CD14-positive monocyte (primary cell): Measurements from ENCODE around the gene FTL. TPM values are rescaled to one million over a fixed set of nuclear protein-coding genes. Genes with fewer than 3 reads are reported as not detected.

ENCODE experiments used
- DNase-seq, 3 donors: peaks; one replicate each; pipeline ENCODE4 v3.0.0-alpha.2; 2011 to 2022
- H2AFZ ChIP-seq: 2 replicates; pipeline ENCODE4 v1.6.0; 2012; ENCODE audit warnings: mild to moderate bottlenecking, low read depth, low read length, inconsistent platforms; ENCODE audit not compliant: insufficient read depth, poor library complexity, severe bottlenecking
- H3K27ac ChIP-seq, 2 donors: 1 replicate in 1 of 2; 2 replicates in 1 of 2; pipeline ENCODE4 v1.5.1; 2012 to 2013; ENCODE audit warnings: low read length in 2 of 2, control low read depth in 1 of 2, inconsistent platforms in 1 of 2, low read depth in 1 of 2, mild to moderate bottlenecking in 1 of 2
- H3K27me3 ChIP-seq, 2 donors: one replicate each; pipeline versions ENCODE4 v1.6.0 to v1.6.1; 2011 to 2013; ENCODE audit warnings: low read length in 2 of 2; ENCODE audit not compliant: control insufficient read depth in 2 of 2, insufficient read depth in 2 of 2
- H3K36me3 ChIP-seq, 2 donors: replicated peaks in 1 of 2; 1 replicate in 1 of 2; 2 replicates in 1 of 2; pipeline versions ENCODE4 v1.5.1 to v1.6.1; 2012 to 2013; ENCODE audit warnings: low read length in 2 of 2, control low read depth in 1 of 2, inconsistent platforms in 1 of 2, mild to moderate bottlenecking in 1 of 2; ENCODE audit not compliant: insufficient read depth in 2 of 2, control insufficient read depth in 1 of 2
- H3K4me1 ChIP-seq, 2 donors: 1 replicate in 1 of 2; 2 replicates in 1 of 2; pipeline versions ENCODE4 v1.5.1 to v1.6.1; 2012 to 2013; ENCODE audit warnings: low read length in 2 of 2, control low read depth in 1 of 2, inconsistent platforms in 1 of 2, mild to moderate bottlenecking in 1 of 2, moderate library complexity in 1 of 2; ENCODE audit not compliant: insufficient read depth in 2 of 2, control insufficient read depth in 1 of 2
- H3K4me2 ChIP-seq: replicated peaks from 2 replicates; pipeline ENCODE3; 2012; ENCODE audit warnings: low read length, moderate library complexity, mild to moderate bottlenecking; ENCODE audit not compliant: poor library complexity, severe bottlenecking; ENCODE audit errors: extremely low read depth
- H3K4me3 ChIP-seq, 3 experiments: fragments of 200-600 bp in 1 of 3; sonication (generic) in 1 of 3; replicated peaks in 1 of 3; 1 replicate in 2 of 3; 2 replicates in 1 of 3; pipeline ENCODE4 v1.5.1; 2011 to 2013; ENCODE audit warnings: low read length in 3 of 3, mild to moderate bottlenecking in 3 of 3, control low read depth in 2 of 3, low read depth in 2 of 3, inconsistent platforms in 1 of 3, moderate library complexity in 1 of 3
- H3K79me2 ChIP-seq: 2 replicates; pipeline ENCODE4 v1.6.0; 2012; ENCODE audit warnings: mild to moderate bottlenecking, control low read depth, inconsistent platforms, low read length, moderate library complexity; ENCODE audit not compliant: insufficient read depth
- H3K9ac ChIP-seq: 2 replicates; pipeline ENCODE4 v1.6.0; 2017; ENCODE audit warnings: low read length, mild to moderate bottlenecking; ENCODE audit not compliant: insufficient read depth, poor library complexity, severe bottlenecking
- H3K9me3 ChIP-seq, 2 donors: replicated peaks in 1 of 2; 1 replicate in 1 of 2; 2 replicates in 1 of 2; pipeline versions ENCODE4 v1.5.1 to v1.6.1; 2012 to 2013; ENCODE audit warnings: low read length in 2 of 2, control low read depth in 1 of 2; ENCODE audit not compliant: control insufficient read depth in 1 of 2, insufficient read depth in 1 of 2
- H4K20me1 ChIP-seq: 2 replicates; pipeline ENCODE4 v1.6.0; 2012; ENCODE audit warnings: mild to moderate bottlenecking, low read length, control low read depth, moderate library complexity; ENCODE audit not compliant: insufficient read depth
- H3K27ac Mint-ChIP-seq, 7 donors: one replicate each; pipeline ENCODE4 v1.8.0; 2020; ENCODE audit warnings: mild to moderate bottlenecking in 7 of 7, mixed read lengths in 7 of 7, moderate library complexity in 6 of 7, inconsistent platforms in 2 of 7
- H3K27me3 Mint-ChIP-seq, 3 donors: one replicate each; pipeline ENCODE4 v1.8.0; 2021 to 2022; ENCODE audit warnings: low read depth in 3 of 3, mild to moderate bottlenecking in 3 of 3, mixed read lengths in 3 of 3, moderate library complexity in 3 of 3, inconsistent platforms in 1 of 3
- H3K36me3 Mint-ChIP-seq, 2 donors: one replicate each; pipeline ENCODE4 v1.8.0; 2020; ENCODE audit warnings: mixed read lengths in 2 of 2, inconsistent platforms in 1 of 2, mild to moderate bottlenecking in 1 of 2
- H3K4me1 Mint-ChIP-seq: one replicate; pipeline ENCODE4 v1.8.0; 2020; ENCODE audit warnings: mild to moderate bottlenecking, mixed read lengths
- H3K4me3 Mint-ChIP-seq, 2 donors: one replicate each; pipeline ENCODE4 v1.8.0; 2020; ENCODE audit warnings: mild to moderate bottlenecking in 2 of 2, mixed read lengths in 2 of 2, moderate library complexity in 1 of 2
- H3K9me3 Mint-ChIP-seq, 7 donors: one replicate each; pipeline ENCODE4 v1.8.0; 2020 to 2022; ENCODE audit warnings: mixed read lengths in 7 of 7, mild to moderate bottlenecking in 6 of 7, moderate library complexity in 6 of 7, inconsistent platforms in 2 of 7
- WGBS: methylation state at CpG from one replicate; pipeline ENCODE4 v1.1.5; 2013; ENCODE audit warnings: missing lambda C conversion rate; ENCODE audit not compliant: insufficient coverage; 5-methylcytosine and 5-hydroxymethylcytosine counted together
- intact Hi-C, 2 donors: fragments of 100-400 bp; cut with micrococcal nuclease; formaldehyde crosslinking; loops; one replicate each; pipeline versions ENCODE4 v1.15.0 to v1.15.1; 2023
- polyA plus RNA-seq, 3 donors: library from polyadenylated mRNA; depleted of rRNA in 1 of 3; unstranded in 2 of 3; stranded (reverse) in 1 of 3; fragments of 300-500 nt in 2 of 3; fragments of >200 nt in 1 of 3; fragmentation: Illumina TruSeq in 2 of 3; gene quantifications; 1 replicate in 2 of 3; 2 replicates in 1 of 3; pipeline ENCODE4 v1.2.3, GENCODE V29; 2012 to 2021
- TF ChIP-seq, protein P1 (sequence below): fragments of 200-600 bp; IDR thresholded peaks from one replicate; pipeline ENCODE4 v1.8.0; 2022; ENCODE audit warnings: antibody characterized with exemption, mild to moderate bottlenecking

FTL gene
- polyA plus RNA-seq, 3 donors: 4,468 to 26,681 (median 23,650) TPM

DNA sequence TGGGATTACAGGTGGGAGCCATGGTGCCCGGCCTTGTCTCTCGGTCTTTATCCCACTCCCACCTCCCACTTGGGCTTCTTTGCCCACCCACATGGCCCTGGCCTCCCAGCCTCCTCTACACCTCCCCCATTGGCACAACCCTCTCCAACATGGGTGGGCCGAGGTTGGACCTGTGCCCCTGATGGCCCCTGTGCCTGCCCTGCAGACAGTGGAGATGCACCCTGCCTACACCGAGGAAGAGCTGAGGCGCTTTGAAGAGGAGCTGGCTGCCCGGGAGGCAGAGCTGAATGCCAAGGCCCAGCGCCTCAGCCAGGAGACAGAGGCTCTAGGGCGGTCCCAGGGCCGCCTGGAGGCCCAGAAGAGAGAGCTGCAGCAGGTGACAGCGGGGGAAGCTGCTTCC is 44.2 kb upstream of the FTL start:
- TF ChIP-seq, protein P1, sequence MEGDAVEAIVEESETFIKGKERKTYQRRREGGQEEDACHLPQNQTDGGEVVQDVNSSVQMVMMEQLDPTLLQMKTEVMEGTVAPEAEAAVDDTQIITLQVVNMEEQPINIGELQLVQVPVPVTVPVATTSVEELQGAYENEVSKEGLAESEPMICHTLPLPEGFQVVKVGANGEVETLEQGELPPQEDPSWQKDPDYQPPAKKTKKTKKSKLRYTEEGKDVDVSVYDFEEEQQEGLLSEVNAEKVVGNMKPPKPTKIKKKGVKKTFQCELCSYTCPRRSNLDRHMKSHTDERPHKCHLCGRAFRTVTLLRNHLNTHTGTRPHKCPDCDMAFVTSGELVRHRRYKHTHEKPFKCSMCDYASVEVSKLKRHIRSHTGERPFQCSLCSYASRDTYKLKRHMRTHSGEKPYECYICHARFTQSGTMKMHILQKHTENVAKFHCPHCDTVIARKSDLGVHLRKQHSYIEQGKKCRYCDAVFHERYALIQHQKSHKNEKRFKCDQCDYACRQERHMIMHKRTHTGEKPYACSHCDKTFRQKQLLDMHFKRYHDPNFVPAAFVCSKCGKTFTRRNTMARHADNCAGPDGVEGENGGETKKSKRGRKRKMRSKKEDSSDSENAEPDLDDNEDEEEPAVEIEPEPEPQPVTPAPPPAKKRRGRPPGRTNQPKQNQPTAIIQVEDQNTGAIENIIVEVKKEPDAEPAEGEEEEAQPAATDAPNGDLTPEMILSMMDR: no peak
- no peak for DNase-seq
- no peak overlapping the region for H3K4me3 ChIP-seq
- H3K36me3 Mint-ChIP-seq: peaks cover 39 to 66% of the 10 kb centered on the region in 2 donors
- no peak overlapping the region for H3K27ac Mint-ChIP-seq
- no peaks in the 10 kb centered on the region for H4K20me1 ChIP-seq
- no peaks in the 10 kb centered on the region for H3K9me3 ChIP-seq
- H3K4me1 ChIP-seq: no peaks in the 10 kb centered on the region
- intact Hi-C loops: no loop called here
- no peak overlapping the region for H3K4me3 Mint-ChIP-seq
- whole genome bisulfite sequencing: 95% methylated on average over 9 of the region's 10 CpGs
- H3K4me1 Mint-ChIP-seq: no peaks in the 10 kb centered on the region
- H3K27me3 ChIP-seq: no peaks in the 10 kb centered on the region
- H3K79me2 ChIP-seq: no peaks in the 10 kb centered on the region
- no peak overlapping the region for H3K4me2 ChIP-seq
- H3K9ac ChIP-seq: no peak overlapping the region
- H2AFZ ChIP-seq: no peak overlapping the region
- no peaks in the 10 kb centered on the region for H3K9me3 Mint-ChIP-seq
- H3K36me3 ChIP-seq: peaks cover 46 to 56% of the 10 kb centered on the region in 2 donors
- H3K27ac ChIP-seq: no peak overlapping the region
- H3K27me3 Mint-ChIP-seq: peaks cover 0 to 5% (median under 1%) of the 10 kb centered on the region in 3 donors

DNA sequence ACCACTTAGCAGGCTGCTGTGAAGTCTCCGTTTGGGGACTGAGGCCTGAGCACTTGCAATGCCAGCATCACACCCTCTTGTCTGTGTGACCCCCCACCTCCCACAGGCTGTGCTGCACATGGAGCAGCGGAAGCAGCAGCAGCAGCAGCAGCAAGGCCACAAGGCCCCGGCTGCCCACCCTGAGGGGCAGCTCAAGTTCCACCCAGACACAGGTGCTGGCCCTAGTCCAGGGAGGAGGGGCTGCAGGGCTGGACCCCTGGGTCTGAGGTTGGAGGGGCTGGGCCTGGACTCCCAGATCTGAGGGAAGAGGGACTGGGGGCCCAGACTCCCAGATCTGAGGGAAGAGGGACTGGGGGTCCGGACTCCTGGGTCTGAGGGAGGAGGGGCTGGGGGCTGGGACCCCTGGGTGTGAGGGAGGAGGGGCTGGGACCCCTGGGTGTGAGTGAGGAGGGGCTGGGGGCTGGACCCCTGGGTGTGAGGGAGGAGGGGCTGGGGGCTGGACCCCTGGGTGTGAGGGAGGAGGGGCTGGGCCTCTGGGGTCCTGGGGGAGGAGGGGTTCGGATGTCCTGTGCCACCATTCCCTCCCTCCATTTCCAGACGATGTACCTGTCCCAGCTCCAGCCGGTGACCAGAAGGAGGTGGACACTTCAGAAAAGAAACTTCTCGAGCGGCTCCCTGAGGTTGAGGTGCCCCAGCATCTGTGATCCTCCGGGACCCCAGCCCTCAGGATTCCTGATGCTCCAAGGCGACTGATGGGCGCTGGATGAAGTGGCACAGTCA is 43.2 kb upstream of the FTL start:
- H3K4me1 ChIP-seq: peaks cover 0 to 2% of the 10 kb centered on the region in 2 donors
- peaks cover 36 to 56% of the 10 kb centered on the region in 2 donors for H3K36me3 Mint-ChIP-seq
- H3K27me3 Mint-ChIP-seq: peaks cover 2 to 8% (median 5%) of the 10 kb centered on the region in 3 donors
- H4K20me1 ChIP-seq: no peaks in the 10 kb centered on the region
- no peaks in the 10 kb centered on the region for H3K79me2 ChIP-seq
- intact Hi-C loops: no loop called here
- WGBS: 97% methylated on average over 10 of the region's 12 CpGs
- no peaks in the 10 kb centered on the region for H3K27me3 ChIP-seq
- H3K9me3 Mint-ChIP-seq: no peaks in the 10 kb centered on the region
- H3K4me2 ChIP-seq: no peak overlapping the region
- no peak for DNase-seq
- peaks cover 5% of the 10 kb centered on the region for H3K4me1 Mint-ChIP-seq
- no peak overlapping the region for H3K9ac ChIP-seq
- no peak overlapping the region for H2AFZ ChIP-seq
- no peak overlapping the region for H3K4me3 ChIP-seq
- TF ChIP-seq, protein P1: no peak
- H3K27ac ChIP-seq: no peak overlapping the region
- peaks cover 45 to 49% of the 10 kb centered on the region in 2 donors for H3K36me3 ChIP-seq
- H3K4me3 Mint-ChIP-seq: no peak overlapping the region
- H3K9me3 ChIP-seq: no peaks in the 10 kb centered on the region
- no peak overlapping the region for H3K27ac Mint-ChIP-seq
